Neutrophil (primary cell): ENCODE results near the gene HLA-DPB1.

Source experiments
- H3K27ac ChIP-seq: fragments of 200-600 bp; sonication (generic); 2 replicates; pipeline ENCODE4 v1.5.1; 2016; ENCODE audit warnings: mild to moderate bottlenecking, moderate library complexity
- H3K27me3 ChIP-seq: fragments of 200-600 bp; sonication (generic); 2 replicates; pipeline ENCODE4 v1.6.0; 2016; ENCODE audit warnings: mild to moderate bottlenecking
- H3K36me3 ChIP-seq: fragments of 200-600 bp; sonication (generic); 2 replicates; pipeline ENCODE4 v1.5.1; 2017
- H3K4me1 ChIP-seq, 2 experiments: fragments of 200-600 bp in 1 of 2; sonication (generic) in 1 of 2; 1 replicate in 1 of 2; 2 replicates in 1 of 2; pipeline versions ENCODE4 v1.5.1 to v1.6.1; 2013 to 2016; ENCODE audit warnings: low read depth in 1 of 2, low read length in 1 of 2, mild to moderate bottlenecking in 1 of 2, moderate library complexity in 1 of 2; ENCODE audit not compliant: control insufficient read depth in 1 of 2, insufficient read depth in 1 of 2
- H3K4me3 ChIP-seq, 2 experiments: fragments of 200-600 bp in 1 of 2; sonication (generic) in 1 of 2; 1 replicate in 1 of 2; 2 replicates in 1 of 2; pipeline ENCODE4 v1.5.1; 2013 to 2016; ENCODE audit warnings: low read depth in 1 of 2, low read length in 1 of 2, mild to moderate bottlenecking in 1 of 2, moderate library complexity in 1 of 2
- H3K9me3 ChIP-seq: fragments of 200-600 bp; sonication (generic); 2 replicates; pipeline ENCODE4 v1.5.1; 2016
- TF ChIP-seq, protein P1 (sequence below): fragments of 200-600 bp; sonication (generic); IDR thresholded peaks from 2 replicates; pipeline ENCODE4 v1.5.1; 2016; ENCODE audit warnings: antibody characterized with exemption

HLA-DPB1 gene

DNA sequence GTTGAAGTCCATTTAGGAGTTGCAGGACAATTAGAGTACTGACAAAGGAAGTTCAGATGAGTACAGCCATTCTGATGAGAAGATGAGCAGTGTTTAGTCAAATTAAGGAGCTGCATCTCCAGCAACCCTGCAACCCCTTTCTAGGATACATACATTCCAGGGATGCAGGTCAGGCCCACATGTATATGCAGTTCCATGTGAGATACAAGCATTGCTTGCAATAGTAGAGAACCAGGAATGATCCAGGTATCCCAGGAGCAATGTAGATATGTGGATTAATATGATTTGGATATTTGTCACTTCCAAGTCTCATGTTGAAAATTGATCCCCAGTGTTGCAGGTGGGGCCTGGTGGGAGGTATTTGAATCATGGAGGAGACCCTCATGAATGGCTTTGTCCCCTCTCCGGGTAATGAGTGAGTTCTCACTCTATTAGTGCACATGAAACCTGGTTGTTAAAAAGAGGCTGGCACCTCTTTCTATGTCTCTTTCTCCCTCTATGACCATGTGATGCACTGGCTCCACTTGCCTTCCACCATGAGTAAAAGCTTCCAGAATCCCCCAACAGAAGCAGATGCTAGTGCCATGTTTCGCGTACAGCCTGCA lies 8.8 kb upstream of the HLA-DPB1 start:
- TF ChIP-seq, protein P1, sequence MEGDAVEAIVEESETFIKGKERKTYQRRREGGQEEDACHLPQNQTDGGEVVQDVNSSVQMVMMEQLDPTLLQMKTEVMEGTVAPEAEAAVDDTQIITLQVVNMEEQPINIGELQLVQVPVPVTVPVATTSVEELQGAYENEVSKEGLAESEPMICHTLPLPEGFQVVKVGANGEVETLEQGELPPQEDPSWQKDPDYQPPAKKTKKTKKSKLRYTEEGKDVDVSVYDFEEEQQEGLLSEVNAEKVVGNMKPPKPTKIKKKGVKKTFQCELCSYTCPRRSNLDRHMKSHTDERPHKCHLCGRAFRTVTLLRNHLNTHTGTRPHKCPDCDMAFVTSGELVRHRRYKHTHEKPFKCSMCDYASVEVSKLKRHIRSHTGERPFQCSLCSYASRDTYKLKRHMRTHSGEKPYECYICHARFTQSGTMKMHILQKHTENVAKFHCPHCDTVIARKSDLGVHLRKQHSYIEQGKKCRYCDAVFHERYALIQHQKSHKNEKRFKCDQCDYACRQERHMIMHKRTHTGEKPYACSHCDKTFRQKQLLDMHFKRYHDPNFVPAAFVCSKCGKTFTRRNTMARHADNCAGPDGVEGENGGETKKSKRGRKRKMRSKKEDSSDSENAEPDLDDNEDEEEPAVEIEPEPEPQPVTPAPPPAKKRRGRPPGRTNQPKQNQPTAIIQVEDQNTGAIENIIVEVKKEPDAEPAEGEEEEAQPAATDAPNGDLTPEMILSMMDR: no peak
- H3K36me3 ChIP-seq: no peaks in the 10 kb centered on the region
- no peak overlapping the region for H3K4me3 ChIP-seq
- H3K27ac ChIP-seq: no peak overlapping the region
- peaks cover 10% of the 10 kb centered on the region for H3K27me3 ChIP-seq
- no peaks in the 10 kb centered on the region for H3K4me1 ChIP-seq
- H3K9me3 ChIP-seq: no peaks in the 10 kb centered on the region

DNA sequence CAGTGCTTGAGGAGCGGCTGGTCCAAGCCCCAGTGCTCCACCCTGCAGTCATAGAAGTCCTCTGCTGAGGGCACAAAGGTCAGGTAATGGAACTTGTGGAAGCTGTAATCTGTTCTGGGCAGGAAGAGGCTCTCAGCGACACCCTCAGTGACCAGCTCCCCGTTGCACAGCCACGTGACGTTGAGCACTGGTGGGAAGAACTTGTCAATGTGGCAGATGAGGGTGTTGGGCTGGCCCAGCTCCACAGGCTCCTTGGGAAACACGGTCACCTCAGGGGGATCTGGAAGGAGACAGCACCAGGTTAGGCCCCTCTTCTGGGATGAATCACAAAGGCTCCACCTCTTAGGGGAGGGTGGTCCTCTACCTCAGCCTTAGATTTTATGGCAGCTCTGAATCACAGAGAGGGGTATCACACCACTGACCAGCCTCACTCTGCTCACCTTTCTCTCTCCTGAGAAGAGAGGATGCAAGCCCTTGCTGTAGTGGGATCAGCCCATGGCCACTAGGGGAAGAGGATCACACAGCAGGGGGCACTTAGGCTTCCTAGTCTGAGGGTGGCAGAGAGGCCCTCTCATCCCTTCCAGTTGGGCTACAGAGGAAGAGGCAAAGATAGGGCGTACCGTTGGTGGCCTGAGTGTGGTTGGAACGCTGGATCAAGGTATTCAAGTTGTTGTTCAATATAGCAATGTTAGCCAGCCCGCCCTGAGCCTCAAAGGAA lies 6.6 kb upstream of the HLA-DPB1 start:
- Histone ChIP-seq H3K36me3 (no peaks in the 10 kb centered on the region), H3K27ac (no peak overlapping the region), H3K4me3 (no peak overlapping the region), H3K9me3 (no peaks in the 10 kb centered on the region), H3K4me1 (no peaks in the 10 kb centered on the region), H3K27me3 (peaks cover 29% of the 10 kb centered on the region)
- TF ChIP-seq, protein P1: no peak

DNA sequence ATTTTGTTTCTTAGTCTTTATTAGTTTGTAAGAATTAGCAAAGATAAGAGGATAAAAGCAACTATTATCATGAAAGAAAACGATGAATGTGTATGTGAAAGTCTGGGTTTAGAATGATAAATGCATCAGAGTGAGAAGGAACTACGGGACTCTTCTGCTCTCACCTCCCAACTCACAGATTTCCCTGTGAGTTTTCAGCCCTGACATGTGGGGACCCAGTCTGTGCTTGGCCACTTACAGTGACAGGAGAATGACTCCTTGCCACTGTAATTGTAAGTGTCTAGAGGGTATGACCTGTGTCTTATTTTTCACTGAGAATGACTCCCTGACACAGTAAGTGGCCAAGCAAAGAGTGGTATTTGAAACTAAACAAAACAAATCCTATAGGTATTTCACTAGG lies 4.9 kb upstream of the HLA-DPB1 start:
- peaks cover 44% of the 10 kb centered on the region for H3K27me3 ChIP-seq
- H3K4me1 ChIP-seq: no peaks in the 10 kb centered on the region
- no peaks in the 10 kb centered on the region for H3K9me3 ChIP-seq
- no peak overlapping the region for H3K4me3 ChIP-seq
- H3K36me3 ChIP-seq: no peaks in the 10 kb centered on the region
- TF ChIP-seq, protein P1: no peak
- no peak overlapping the region for H3K27ac ChIP-seq

DNA sequence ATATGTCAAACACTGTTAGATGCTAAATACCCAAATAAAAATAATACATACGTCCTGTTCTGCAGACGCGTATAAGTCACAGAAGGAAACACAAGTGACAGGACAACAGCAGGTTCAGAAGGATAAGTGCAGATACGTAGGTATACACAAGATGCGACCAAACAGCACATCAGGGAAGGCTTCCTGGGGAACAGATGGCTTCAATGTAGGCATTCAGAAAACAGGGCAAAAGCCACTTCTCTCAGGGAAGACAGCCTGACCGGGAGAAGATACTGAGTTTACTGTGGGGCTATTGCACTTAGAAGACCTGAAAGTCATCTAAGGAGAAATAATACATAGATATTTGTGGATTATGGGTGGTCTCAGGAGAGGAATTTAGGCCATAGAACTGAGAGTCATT lies 4.2 kb upstream of the HLA-DPB1 start:
- H3K36me3 ChIP-seq: no peaks in the 10 kb centered on the region
- no peak overlapping the region for H3K4me3 ChIP-seq
- no peaks in the 10 kb centered on the region for H3K4me1 ChIP-seq
- H3K9me3 ChIP-seq: no peaks in the 10 kb centered on the region
- H3K27ac ChIP-seq: no peak overlapping the region
- TF ChIP-seq, protein P1: no peak
- peaks cover 51% of the 10 kb centered on the region for H3K27me3 ChIP-seq

DNA sequence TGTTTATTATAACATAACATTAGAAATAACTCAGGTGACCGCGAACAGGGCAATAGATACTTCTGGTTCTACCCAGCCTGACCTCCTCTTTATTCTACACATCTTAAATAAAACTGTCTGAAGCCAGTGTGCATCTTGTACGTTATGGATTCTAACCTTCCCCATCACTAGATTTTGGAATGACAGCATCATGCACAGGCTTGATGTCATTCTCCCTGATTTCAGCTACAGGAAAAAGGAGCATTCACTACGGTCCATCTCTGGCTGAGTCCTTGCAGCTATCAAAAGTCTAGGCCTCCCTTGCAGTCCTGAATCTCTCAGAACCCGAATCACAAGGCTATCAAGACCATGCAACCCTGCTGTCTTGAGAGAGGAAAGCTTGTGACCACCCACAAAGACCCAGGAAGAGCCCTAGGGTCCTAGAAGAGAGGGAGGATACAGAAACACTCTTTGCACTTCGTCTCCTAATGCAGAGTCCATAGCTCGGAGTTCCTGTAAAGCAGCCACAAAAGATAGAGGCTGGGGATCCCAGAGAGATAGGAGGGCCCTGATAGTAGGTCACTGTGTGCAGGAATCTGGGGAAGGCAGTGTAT lies 3.2 kb upstream of the HLA-DPB1 start:
- H3K27ac ChIP-seq: no peak overlapping the region
- H3K4me1 ChIP-seq: no peaks in the 10 kb centered on the region
- H3K27me3 ChIP-seq: peaks cover 53% of the 10 kb centered on the region
- H3K4me3 ChIP-seq: no peak overlapping the region
- TF ChIP-seq, protein P1: no peak
- no peaks in the 10 kb centered on the region for H3K9me3 ChIP-seq
- no peaks in the 10 kb centered on the region for H3K36me3 ChIP-seq
